ENCODE results near the gene PTPRE. TPM values are rescaled to one million over a fixed set of nuclear protein-coding genes. Genes with fewer than 3 reads are reported as not detected.
A peak's percentile ranks its signal among the peaks of the same experiment; 100 is the strongest.

PTPRE gene
- polyA plus RNA-seq, 5 donors, result 7.2 to 10.1 (median 7.6) TPM

- DNase-seq, result no peak
Observed at GRCh38 chr10:128121750-128122412, 215.0 kb downstream of the PTPRE start.

- DNase-seq, result no peak
Observed at GRCh38 chr10:128122931-128123330, 216.0 kb downstream of the PTPRE start.

DNA sequence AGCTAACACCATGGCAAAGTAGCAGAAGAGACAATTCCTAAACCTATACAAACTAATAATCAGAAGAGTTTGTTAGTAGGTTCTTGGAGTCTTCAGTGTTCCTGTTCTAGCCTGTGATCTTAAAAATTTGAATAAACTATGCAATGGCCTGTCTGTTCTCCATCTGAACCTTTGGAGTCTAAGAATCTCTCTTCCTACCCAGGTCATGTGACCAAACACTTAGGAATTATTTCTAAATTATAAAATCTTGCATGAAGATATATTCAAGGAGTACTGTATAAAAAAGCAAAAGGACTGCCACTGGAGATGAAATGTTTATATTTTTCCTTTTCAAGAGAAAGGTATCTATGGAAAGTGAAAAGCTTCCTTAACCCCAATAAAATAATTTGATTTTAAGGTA lies 216.9 kb downstream of the PTPRE start:
- no peak for DNase-seq

DNA sequence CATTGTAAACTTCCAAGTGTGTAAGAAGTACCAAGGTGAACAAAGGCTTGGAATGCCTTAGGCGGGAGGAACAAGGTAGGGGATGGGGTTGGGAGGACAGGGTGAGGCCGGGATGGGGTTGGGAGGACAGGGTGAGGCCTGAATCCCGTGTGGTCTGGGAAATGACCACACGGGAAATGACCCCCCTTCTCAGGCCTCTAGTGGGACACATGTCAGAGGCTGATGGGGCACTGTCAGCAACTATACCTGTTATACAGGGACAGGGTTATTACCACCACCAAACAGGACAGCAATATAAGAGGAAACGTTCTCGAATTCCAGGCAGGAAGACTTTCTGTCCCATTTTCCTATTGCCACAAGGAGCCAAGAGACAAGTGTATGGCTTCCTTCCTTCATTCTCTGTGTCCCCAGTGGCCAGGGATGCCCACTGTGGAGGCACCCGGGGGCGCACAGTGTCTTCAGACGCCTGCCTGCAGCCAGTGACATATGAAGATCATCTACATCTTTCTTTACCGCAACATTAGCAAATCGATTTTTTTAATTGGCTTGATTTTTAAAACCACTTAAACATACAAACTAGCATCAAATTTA lies 218.0 kb downstream of the PTPRE start:
- no peak for DNase-seq

- no peak for DNase-seq
Observed at GRCh38 chr10:128125416-128125943, 218.6 kb downstream of the PTPRE start.

- peak; percentile 83 to 85 for DNase-seq
Observed at GRCh38 chr10:128125944-128126764, 219.3 kb downstream of the PTPRE start, which contains the start of gene MKI67. MKI67 (minus strand) TSS chr10:128126423; CDS start chr10:128125667, 756 bp downstream.

GRCh38 chr10:128128582-128128981 lies 221.7 kb downstream of the PTPRE start:
- no peak for DNase-seq

DNA sequence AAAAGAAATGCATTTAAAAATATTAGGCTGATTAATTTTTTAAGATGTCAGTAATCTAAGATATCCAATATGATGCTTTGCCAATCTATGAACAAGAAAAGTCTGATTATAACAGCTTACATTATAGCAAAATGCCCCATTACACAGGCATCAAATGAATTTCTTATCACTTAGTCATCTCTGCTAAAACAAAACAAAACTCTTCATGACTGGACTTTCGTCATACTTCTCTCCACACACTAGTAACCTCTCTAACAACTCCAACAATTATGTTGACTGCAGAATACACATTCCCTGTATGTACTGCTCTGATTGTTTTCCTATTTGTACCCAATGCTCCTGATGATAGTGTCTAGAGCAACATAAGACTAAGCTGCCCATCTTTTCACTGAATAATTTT lies 223.1 kb downstream of the PTPRE start:
- DNase-seq, result no peak

Other genes with a start within 250 kb of the PTPRE start
- under 1 TPM in 1 of 5 donors, not detected in 4; 0.04 TPM for gene FOXI2, start 169.9 kb upstream of the PTPRE start, polyA plus RNA-seq (ENCODE audit: insufficient read depth in 1 of 5, insufficient read length in 5 of 5, low replicate concordance in 1 of 5)
- gene CLRN3, start 14.2 kb upstream of the PTPRE start, polyA plus RNA-seq (ENCODE audit: insufficient read depth in 1 of 5, insufficient read length in 5 of 5, low replicate concordance in 1 of 5), result under 1 TPM in 3 of 5 donors, not detected in 2; 0.12 to 0.26 (median 0.15) TPM
- gene MKI67, start 219.3 kb downstream of the PTPRE start, polyA plus RNA-seq (ENCODE audit: insufficient read depth in 1 of 5, insufficient read length in 5 of 5, low replicate concordance in 1 of 5), result 10 to 100 TPM; 32.7 to 96.8 (median 49.7) TPM

Data from right lung (tissue), 5 donors.